Gastroesophageal sphincter (tissue), 3 donors: ENCODE measurements around the gene MLLT6.

ENCODE experiments used
- POLR2A ChIP-seq, 2 donors: fragments of 450-650 bp; IDR thresholded peaks; one replicate each; pipeline ENCODE4 v1.6.1; 2017; ENCODE audit warnings: antibody characterized with exemption in 2 of 2, mild to moderate bottlenecking in 2 of 2, moderate library complexity in 1 of 2
- POLR2AphosphoS5 ChIP-seq: sonication (generic); formaldehyde crosslinking; IDR thresholded peaks from one replicate; pipeline ENCODE4 v1.6.1; 2017; ENCODE audit warnings: antibody characterized with exemption
- TF ChIP-seq, protein P1 (sequence below), 4 experiments: fragments of 200-600 bp in 2 of 4; fragments of 450-650 bp in 2 of 4; sonication (generic) in 1 of 4; IDR thresholded peaks; one replicate each; pipeline ENCODE4 v1.5.1; 2017 to 2019; ENCODE audit warnings: antibody characterized with exemption in 4 of 4, mild to moderate bottlenecking in 2 of 4, moderate library complexity in 2 of 4

- TF ChIP-seq, protein P1, sequence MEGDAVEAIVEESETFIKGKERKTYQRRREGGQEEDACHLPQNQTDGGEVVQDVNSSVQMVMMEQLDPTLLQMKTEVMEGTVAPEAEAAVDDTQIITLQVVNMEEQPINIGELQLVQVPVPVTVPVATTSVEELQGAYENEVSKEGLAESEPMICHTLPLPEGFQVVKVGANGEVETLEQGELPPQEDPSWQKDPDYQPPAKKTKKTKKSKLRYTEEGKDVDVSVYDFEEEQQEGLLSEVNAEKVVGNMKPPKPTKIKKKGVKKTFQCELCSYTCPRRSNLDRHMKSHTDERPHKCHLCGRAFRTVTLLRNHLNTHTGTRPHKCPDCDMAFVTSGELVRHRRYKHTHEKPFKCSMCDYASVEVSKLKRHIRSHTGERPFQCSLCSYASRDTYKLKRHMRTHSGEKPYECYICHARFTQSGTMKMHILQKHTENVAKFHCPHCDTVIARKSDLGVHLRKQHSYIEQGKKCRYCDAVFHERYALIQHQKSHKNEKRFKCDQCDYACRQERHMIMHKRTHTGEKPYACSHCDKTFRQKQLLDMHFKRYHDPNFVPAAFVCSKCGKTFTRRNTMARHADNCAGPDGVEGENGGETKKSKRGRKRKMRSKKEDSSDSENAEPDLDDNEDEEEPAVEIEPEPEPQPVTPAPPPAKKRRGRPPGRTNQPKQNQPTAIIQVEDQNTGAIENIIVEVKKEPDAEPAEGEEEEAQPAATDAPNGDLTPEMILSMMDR (IDR thresholded peaks at IDR 0.05), result peak in 2 of 4 experiments; percentile 9 to 32
- TF ChIP-seq POLR2A (IDR thresholded peaks at IDR 0.05) (no peak), POLR2AphosphoS5 (no peak)
These were observed 31.4 kb upstream of the MLLT6 start for GRCh38 chr17:38673707-38674013.
